GM11168 (cell line): ENCODE data around the gene EXOC4.

Source experiments
- in situ Hi-C: fragments of 300-500 bp; cut with MboI; formaldehyde crosslinking; loops from one replicate; pipeline ENCODE4 v1.12.0; 2022; ENCODE audit warnings: low sequenced_read_pairs; ENCODE audit not compliant: unreplicated experiment

EXOC4 gene

DNA sequence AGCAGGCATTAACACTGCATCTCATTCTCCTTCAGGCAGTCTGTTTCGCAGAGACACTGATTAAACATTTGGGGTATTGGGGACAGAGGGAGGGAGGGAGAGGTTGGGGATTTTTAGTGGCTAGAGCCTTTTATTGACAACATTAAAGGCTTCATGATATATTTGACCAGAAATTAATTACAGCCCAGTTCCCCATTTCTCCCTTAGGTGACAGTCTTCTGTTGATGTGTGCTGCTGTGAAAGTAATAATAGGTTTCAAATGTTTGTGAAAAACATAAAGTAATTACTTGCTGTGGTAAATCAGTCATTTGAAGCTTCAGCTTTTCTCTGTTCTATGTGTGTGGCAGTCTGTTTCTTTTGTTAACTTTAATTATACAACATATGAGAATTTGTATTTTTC lies 769.0 kb downstream of the EXOC4 start:
- in situ Hi-C loops = no loop called here

DNA sequence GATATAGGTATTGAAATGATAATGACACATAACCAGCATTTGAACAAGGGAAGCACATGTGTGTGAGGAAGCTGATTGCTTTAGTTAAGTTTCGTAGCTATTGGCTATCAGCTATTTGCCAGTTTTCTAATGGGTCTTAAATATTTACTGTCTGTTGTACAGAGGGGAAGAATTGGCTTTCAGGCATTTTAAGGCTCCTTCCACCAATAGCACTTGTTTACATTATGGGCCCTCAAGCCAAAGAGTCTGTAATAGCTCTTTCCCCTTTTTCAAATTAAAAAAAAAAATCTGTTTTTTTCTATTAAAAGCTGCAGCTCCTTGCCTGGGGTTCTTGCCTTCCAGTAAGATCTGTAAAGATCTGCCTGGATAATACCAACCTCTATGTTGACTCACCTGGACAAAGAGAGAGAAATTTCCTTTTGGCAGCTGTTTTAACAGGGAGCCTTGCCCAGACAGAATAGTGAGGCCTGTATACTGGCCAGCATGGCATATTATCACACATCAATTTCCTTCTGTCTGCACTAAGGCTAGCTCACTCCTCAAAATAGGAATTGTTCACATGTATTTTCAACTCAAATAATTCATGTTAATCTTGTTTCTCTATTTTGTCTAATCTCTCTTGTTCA lies 769.5 kb downstream of the EXOC4 start:
- in situ Hi-C loops = no loop called here

DNA sequence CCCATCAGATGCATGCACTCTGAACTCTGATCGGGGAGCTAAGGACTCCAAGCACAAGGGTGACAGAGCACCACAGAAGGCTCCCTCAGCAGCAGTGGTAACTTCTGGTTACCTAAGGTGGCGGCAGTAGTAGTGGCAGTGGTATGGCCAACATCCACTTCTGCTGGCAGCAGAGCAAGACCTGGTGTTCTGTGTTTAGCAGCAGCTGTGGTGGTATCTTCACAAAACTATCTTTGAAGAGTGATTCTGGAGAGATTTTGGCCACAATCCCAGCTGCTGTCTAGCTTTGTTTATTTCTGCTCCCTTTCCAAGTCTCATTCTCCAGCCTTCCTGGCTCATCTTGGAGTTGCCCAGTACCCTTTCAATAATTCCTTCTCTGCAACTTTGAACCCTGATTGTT lies 771.9 kb downstream of the EXOC4 start:
- in situ Hi-C loops = no loop called here

DNA sequence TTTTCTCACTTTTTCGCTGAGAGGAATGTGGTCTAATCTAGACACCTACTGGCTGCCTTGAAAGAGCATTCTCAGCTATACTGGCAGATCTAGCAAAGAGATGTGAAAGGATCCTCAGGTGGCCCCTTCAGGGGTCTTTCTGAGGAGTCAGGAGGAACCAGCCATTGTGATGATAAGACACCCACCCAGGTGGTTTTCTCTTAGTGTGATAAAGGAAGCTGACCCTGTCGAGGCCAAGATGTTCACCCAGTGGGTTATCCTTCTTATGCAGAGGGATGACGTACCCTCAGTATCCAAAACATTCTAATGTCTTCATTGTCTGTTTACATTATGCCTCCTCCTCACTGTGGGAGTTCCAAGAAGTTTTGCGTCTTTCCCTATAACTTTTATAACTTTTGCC lies 776.0 kb downstream of the EXOC4 start:
- in situ Hi-C loops = no loop called here

DNA sequence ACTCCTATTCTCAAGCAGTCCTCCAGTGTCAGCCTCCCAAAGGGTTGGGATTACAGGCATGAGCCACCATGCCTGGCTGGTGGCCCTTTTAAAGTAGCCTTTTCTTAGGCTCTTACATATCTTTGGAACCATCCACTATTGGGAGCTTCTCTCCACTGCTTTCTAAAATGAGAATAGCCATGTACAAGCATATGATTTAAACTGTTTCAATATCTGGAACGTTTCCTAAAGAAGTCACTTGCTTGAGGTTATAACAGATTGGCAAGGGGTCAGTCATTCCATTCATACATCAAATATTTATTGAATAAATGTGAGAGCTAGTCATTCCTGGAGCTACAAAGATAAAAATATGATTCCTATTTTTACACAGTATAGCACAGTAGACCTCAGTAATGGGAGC lies 776.9 kb downstream of the EXOC4 start:
- in situ Hi-C loops = no loop called here

DNA sequence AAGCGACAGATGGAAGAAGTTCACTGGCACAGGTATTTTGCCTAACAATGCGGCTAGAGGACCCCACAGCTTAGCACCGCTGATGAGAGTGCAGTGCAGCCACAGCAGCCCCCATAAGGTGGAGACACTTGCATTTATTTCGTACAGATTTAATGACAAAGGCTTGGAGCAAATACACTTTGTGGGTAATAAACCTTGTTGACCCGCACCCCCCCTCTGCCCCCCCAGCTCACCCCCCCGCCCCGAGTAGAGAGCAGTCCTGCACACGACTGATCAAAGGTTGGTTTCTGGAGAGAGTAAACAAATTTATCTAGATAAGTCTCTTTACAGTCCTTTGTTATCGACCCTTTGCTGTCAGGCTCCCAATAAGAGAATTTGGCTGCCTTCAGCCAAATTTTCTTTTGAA lies 777.6 kb downstream of the EXOC4 start:
- in situ Hi-C loops = no loop called here

DNA sequence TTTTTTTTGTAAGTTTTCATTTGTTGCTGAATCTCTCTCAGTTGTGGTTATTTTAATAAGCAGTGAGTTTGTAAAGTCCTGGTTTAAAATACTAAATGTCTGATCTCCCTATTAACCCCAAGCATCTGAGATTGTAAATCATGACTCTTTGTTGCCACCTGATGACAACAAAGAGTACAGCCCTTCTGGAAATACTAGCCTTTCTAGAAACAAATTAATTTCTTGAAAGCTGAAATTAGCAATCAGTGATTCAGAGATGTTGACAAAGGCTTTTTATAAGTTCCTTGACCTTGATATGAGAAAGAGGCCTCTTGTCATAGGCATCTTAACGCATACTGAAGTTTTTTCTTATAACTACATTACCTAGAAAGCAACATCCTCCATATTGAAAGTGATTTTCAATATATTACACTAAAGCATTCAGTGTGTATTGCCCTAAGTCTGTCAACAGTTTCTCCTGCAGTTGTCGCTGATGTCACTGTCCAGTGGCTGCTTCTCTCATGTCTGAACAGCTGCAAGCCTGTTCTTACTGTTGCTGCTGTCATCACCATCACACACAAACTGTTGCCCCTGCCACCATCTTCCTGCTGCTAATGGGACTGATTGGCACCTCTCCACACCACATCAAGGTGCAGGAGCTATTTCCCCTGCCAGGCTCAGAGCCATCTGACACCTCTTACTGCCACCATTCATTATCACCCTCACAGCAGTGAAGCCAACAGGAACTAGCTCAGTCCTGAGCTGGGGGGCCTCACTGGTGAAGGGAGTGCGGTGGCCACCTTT lies 779.1 kb downstream of the EXOC4 start:
- in situ Hi-C loops = no loop called here

DNA sequence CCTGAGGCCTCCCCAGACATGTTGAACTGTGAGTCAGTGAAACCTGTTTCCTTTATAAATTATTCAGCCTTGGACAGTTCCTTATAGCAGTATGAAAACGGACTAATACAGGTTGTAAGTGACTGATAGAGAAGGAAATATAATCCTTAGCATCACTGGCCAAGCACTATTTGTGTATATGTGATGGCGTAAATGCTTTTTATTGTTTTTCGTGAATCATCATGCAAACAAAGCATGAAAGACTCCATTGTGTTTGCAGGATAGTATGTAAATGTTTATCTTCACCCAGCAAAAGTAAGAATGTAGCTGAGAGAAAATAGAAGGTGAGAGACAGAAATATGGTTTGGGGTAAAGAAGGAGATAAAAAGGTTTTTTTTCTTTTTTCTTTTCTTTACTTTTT lies 781.8 kb downstream of the EXOC4 start:
- in situ Hi-C loops = no loop called here

DNA sequence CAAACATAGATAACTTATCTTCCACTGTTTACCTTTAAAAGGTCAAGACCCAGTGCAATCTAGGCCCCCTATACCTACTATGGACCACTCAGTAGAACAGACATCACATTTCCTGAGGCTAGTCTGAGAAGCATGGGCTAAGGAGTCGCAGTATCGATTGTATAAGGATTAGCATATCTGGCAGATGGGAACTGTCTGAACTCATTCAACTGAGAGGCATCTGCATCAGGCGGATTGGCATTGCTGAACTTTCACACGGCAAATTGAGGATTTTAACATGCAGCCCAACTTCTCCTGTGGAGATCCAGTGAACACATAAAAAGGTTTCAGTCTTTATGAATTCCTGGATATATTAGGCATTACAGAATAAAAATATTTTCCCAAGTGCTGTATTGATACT lies 785.1 kb downstream of the EXOC4 start:
- in situ Hi-C loops = no loop called here

DNA sequence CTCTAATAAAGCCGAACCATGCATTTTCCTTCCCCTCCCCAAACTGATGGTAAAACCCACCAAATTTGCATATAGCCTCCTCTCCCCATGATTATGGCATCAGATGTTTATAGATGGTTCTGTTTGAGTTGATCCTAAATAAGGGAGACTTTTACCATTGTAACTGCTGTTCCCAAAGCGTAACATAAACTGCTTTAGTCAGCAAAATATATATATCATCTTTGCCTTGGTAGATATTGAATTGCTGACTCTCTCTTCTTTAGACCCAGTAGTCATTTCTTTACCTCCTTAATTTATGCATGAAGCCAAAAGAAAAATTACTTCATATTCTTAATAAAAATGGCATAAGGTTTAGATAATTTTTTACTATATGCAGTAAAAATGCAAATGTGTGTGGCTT lies 788.1 kb downstream of the EXOC4 start:
- in situ Hi-C loops = no loop called here

DNA sequence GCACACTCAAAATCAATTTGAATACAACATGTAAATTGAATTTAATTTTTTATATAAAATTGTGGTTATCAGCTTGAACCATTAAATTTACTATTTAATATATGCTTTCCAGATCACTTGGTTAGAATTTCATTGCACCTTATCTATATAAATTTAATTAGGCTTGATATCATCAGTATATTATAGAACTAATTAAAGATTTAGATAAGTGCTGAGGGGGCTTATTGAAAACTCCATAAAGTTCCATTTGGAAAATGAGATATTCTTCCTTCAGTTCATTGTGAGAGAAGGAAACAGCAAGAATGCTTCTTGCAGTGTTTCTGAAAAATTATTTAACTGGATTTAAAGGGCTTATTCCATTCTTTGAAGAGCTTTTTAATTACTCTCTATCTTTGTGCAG lies 788.6 kb downstream of the EXOC4 start:
- in situ Hi-C loops = no loop called here

DNA sequence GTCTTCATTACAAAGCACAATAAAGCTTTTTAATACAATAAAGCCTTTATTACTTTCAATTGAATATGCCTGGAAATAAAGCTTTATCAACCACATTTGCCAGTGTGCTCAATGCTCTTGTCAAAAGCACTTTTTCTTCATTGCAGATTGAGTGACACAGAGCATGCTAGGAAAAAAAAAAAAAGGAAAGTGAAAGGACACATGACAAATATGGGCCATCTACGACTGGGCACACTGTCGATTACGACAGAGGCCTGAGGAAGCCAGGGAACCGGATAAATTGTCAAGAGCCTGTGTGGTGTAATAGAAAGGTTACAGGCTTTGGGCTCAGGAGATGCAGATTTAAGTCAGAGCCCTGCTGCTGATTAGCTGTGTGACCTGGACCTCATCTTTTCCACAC lies 789.4 kb downstream of the EXOC4 start:
- in situ Hi-C loops = no loop called here

DNA sequence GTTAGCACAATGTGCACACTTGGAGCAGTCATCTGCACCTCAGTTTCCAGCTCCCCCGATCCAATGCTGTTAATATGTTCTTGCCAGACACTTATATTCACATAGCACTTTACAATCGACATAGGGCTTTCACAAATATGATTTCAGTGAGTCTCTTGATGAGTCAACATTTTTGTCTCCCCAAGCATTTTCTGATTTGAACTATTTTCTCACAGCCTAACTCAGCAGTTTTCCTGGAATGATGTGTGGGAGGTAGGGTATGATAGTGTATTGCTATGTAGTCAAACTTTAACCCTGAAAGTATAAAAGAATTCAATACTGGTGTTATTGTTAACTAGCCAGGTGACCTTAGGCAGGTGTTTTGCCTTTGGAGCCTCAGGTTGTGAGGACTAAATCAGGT lies 791.8 kb downstream of the EXOC4 start:
- in situ Hi-C loops = no loop called here

DNA sequence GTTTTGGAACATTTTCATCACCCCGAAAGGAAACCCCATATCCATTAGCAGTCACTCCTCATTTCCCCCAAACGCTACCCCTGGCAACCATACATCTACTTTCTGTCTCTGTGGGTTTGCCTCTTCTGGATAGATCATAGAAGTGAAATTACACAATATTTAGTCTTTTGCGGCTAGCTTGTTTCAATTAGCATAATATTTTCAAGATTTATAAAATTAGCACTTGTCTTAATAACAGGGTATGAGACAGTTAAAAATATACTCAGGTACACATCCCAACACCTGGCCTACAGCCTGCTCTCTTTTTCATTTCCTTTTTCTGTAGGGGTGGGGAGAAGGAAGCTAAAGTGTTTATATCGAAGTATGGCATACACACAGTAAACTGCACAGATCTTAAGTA lies 792.8 kb downstream of the EXOC4 start:
- in situ Hi-C loops = no loop called here

DNA sequence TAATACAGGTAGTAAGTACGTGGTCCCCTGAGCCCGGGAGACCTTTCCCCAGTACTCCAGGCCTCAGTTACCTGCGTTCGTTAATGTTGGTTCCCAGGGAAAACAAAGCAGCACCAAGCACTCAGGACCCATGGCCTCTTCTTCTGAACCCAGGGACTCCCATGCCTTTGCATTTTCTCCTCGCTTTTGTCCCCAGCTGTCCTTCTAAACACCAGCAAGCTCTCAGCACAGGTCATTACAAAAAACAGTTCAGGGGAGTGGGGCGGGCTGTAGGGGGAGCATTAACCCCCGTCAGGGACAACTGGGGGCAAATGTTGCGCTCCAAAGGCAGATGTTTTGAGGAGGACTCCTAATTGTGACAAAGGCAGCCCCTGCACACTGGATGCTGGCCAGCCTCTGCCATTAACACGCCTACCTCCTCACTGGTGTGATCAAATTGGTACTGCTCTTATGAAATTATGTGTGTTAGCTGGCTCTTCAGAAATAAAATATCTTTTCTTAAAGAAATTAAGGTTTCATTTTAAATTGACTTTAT lies 793.8 kb downstream of the EXOC4 start:
- in situ Hi-C loops = no loop called here

DNA sequence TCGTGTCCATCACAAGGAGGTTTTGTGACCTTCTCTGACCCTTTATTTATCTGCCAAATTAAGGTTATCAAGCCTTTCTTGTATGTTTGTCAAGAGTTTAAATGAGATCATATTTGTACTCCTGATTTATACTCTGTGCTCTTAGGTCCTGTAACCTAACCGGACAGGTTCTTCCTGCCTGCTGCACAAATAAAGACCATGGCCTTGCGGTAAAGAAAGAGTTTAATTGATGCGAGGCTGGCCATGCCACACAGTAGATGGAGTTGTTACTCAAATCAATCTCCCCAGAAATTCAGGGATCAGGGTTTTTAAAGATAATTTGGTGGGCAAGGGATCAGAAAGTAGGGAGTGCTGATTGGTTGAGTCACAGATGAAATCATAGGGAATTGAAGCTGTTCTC lies 794.8 kb downstream of the EXOC4 start:
- in situ Hi-C loops = no loop called here

DNA sequence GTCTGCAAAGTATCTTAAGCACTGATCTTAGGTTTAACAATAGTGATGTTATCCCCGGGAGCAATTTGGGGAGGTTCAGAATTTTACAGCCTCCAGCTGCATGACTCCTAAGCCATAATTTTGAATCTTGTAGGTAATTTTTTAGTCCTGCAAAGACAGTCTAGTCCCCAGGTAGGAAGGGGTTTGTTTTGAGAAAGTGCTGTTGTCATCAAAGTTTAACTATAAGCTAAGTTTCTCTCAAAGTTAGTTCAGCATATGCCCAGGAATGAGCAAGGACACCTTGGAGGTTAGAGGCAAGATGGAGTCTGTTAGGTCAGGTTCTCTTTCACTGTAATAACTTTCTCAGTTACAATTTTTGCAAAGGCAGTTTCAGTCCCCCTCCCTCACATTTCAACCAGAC lies 795.3 kb downstream of the EXOC4 start:
- in situ Hi-C loops = no loop called here

DNA sequence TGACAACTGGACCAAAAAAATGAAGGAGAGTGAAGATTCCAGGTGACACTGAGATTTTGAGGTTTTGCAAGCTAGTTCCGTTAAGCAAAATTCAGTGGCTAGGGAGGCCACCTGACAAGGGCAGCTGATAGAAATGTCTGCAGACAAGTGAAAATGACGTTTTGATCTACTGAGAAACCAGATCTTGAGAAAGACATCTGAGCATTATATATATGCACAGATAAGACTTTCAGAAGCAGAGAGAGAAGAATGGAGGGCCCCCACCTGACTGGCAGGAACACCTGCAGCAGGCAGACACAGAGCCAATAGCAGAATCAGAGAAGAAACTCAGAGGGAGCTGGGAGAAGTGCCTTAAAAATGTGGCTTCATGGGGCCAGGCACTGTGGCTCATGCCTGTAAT lies 798.1 kb downstream of the EXOC4 start:
- in situ Hi-C loops = no loop called here

DNA sequence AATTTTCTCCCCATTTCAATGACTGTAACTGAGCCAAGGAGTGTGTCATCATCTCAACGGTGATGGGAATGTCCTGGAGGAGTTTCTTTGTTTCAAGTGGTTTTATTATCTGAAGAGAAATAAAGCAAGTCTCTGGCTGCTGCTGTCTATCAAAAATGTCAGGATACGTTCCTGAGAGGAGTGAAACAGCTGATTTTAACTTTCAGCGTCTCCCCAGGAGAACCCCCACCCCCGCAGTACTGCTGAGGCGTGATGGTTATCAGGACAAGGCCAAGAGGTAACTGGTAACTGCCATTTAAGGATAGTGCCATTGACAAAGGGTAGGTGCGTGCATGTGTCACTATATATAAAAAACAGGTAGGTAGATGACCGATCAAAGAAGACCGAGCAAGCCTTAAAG lies 803.9 kb downstream of the EXOC4 start:
- in situ Hi-C loops = no loop called here

DNA sequence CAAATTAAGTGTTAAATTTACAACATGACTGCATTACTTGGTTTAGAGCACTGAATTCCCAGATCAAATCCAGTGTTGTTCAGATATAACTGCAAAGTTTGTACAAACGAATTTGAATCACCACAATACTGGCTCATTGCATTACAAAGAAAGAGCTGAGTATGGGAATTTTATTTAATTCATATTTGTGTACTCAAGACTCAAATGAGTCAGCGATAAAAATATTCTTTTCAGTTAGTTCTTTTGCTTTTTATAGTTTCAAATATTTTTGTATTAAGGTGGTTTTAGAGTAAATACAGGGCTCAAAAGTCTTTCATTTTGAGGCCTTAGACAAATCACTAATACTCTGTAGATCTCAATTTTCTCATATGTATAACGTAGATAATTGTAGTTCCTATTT lies 805.6 kb downstream of the EXOC4 start:
- in situ Hi-C loops = no loop called here

DNA sequence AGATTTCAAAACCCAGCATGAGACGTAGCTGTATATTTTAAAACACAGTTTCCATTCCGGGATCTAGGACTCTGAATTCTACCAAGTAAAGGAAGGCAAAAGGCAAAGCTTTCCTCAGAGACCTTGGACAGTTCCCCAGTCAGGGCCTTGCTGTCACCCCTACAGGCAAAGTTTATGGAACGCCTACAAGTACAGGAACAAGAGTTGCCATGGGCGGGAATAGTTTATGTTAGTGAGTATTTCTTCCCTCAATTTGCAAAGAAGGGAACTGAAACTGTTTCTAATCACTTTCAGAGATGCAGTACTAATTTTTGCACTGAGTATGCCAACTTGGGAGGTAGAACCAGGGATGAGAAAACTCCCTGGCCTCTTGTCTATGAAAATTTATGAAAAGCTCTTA lies 806.1 kb downstream of the EXOC4 start:
- in situ Hi-C loops = no loop called here

DNA sequence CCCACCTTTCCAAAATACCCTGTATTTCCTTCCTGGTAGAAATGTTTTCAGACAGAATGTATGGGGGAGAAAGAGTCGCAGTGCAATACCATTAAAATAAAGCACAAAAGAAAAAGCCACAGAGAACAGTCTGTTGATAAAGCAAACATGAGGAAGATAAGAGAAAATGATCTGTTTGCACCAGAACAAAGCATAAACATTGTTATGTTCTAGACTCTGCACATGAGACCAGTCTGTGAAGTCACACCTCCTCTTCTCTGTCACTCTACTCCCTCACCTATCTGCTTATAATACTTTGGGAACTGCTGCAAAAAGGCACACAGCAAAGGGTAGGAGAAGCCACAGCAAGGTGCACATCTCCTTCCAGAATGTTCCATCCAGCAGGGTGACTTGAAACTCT lies 807.0 kb downstream of the EXOC4 start:
- in situ Hi-C loops = no loop called here
